Suprapubic skin (tissue), 4 donors: ENCODE results near the gene STON2. TPM values are rescaled to one million over a fixed set of nuclear protein-coding genes. Genes with fewer than 3 reads are reported as not detected.

ENCODE experiments used
- DNase-seq, 2 donors: peaks; one replicate each; pipeline ENCODE4 v3.0.0-alpha.2; 2019; ENCODE audit warnings: low spot score in 2 of 2
- H3K27ac ChIP-seq: fragments of 200-600 bp; sonication (generic); one replicate; pipeline ENCODE4 v1.5.1; 2019
- H3K27me3 ChIP-seq: fragments of 200-600 bp; sonication (generic); one replicate; pipeline ENCODE4 v1.5.1; 2019
- H3K36me3 ChIP-seq: fragments of 200-600 bp; sonication (generic); one replicate; pipeline ENCODE4 v1.5.1; 2019
- H3K4me1 ChIP-seq: fragments of 200-600 bp; sonication (generic); one replicate; pipeline ENCODE4 v1.5.1; 2019
- H3K4me3 ChIP-seq: fragments of 200-600 bp; sonication (generic); one replicate; pipeline ENCODE4 v1.5.1; 2019; ENCODE audit warnings: mild to moderate bottlenecking
- H3K9me3 ChIP-seq: fragments of 200-600 bp; sonication (generic); one replicate; pipeline ENCODE4 v1.5.1; 2019
- EP300 ChIP-seq: sonication (generic); formaldehyde crosslinking; IDR thresholded peaks from one replicate; pipeline ENCODE4 v1.6.1; 2017; ENCODE audit warnings: antibody characterized with exemption
- POLR2A ChIP-seq, 2 donors: fragments of 450-650 bp; IDR thresholded peaks; one replicate each; pipeline ENCODE4 v1.6.1; 2017; ENCODE audit warnings: antibody characterized with exemption in 2 of 2, mild to moderate bottlenecking in 2 of 2, moderate library complexity in 2 of 2
- POLR2AphosphoS5 ChIP-seq, 3 donors: sonication (generic); formaldehyde crosslinking; IDR thresholded peaks; one replicate each; pipeline ENCODE4 v1.6.1; 2017; ENCODE audit warnings: antibody characterized with exemption in 3 of 3
- WGBS: methylation state at CpG from one replicate; pipeline ENCODE4 v1.1.5; 2018; 5-methylcytosine and 5-hydroxymethylcytosine counted together
- total RNA-seq, 4 donors: library from RNA; depleted of rRNA; stranded (reverse); fragments of >200 nt; gene quantifications; one replicate each; pipeline ENCODE4 v1.1.0, GENCODE V29; 2016
- TF ChIP-seq, protein P1 (sequence below), 2 donors: fragments of 200-600 bp in 1 of 2; fragments of 450-650 bp in 1 of 2; sonication (generic) in 1 of 2; IDR thresholded peaks; one replicate each; pipeline ENCODE4 v1.5.1; 2016 to 2019; ENCODE audit warnings: antibody characterized with exemption in 2 of 2, mild to moderate bottlenecking in 1 of 2, moderate library complexity in 1 of 2

The STON2 gene, protein sequence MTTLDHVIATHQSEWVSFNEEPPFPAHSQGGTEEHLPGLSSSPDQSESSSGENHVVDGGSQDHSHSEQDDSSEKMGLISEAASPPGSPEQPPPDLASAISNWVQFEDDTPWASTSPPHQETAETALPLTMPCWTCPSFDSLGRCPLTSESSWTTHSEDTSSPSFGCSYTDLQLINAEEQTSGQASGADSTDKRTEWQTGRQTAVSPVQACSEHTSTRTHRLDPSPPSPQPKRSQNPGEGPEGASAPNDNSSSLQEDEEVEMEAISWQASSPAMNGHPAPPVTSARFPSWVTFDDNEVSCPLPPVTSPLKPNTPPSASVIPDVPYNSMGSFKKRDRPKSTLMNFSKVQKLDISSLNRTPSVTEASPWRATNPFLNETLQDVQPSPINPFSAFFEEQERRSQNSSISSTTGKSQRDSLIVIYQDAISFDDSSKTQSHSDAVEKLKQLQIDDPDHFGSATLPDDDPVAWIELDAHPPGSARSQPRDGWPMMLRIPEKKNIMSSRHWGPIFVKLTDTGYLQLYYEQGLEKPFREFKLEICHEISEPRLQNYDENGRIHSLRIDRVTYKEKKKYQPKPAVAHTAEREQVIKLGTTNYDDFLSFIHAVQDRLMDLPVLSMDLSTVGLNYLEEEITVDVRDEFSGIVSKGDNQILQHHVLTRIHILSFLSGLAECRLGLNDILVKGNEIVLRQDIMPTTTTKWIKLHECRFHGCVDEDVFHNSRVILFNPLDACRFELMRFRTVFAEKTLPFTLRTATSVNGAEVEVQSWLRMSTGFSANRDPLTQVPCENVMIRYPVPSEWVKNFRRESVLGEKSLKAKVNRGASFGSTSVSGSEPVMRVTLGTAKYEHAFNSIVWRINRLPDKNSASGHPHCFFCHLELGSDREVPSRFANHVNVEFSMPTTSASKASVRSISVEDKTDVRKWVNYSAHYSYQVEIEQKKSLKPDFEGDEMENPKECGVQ
- 10 to 100 TPM; 19.1 to 39.5 (median 22.8) TPM for total RNA-seq

DNA sequence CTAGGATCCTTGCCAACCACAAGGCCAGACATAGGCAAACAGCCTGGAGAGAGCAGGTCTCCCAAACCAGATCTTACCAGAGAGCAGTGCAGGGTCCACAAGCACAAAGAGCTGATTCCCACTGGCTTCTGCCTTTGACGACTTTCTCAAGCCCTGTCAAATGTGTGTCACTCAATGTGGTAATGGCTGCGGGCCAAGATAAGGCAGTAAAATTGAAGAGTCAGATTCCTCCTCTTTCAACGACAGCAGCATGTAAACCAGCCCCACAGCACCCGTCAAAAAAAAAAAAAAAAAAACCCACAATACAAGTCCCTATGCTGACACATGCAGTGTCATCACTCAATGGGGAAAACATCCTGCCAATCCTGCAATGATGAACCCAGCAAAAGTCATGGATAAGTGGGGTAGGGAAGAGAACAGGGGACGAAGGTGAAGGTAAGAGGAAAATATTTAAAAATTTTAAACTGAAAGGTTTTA is at the start of gene STON2:
Gene STON2, minus strand, starts transcription at position 123 of the 477 bp plus-strand sequence. CDS start 1,942 bp downstream, outside the sequence.
- TF ChIP-seq POLR2AphosphoS5 (IDR thresholded peaks at IDR 0.05) (peak in 1 of 3 donors; percentile 19), POLR2A (IDR thresholded peaks at IDR 0.05) (no peak)
- no peaks in the 10 kb centered on the region for H3K36me3 ChIP-seq
- H3K27ac ChIP-seq: peak within 1 kb of the TSS; percentile 89
- peak in 1 of 2 donors; percentile 76 for DNase-seq
- no peaks in the 10 kb centered on the region for H3K27me3 ChIP-seq
- no peaks in the 10 kb centered on the region for H3K9me3 ChIP-seq
- 29% methylated on average over 5 of the region's 5 CpGs for WGBS
- H3K4me1 ChIP-seq: peaks cover 44% of the 10 kb centered on the region
- H3K4me3 ChIP-seq: no peak within 1 kb of the TSS

DNA sequence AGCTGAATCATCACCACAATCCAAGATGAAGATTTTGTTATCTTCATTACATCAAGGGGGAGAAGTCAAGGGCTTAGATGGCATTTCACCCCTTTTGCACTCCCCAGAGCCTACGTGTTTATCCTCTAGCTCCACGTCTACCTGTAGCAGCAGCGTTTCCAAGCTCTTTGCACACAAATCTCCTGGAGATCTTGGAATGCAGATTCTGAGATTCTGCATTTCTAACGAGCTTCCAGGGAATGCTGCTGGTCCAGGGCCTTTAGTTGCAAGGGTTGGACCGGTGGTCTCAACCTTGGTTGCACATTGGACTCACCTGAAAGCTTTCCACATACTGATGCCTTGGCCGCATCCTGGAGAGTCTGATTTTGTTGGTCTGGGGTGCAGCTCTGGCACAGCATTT is 49.5 kb upstream of the STON2 start:
- Histone ChIP-seq H3K27ac (no peak overlapping the region), H3K4me3 (no peak overlapping the region), H3K27me3 (no peaks in the 10 kb centered on the region), H3K9me3 (no peaks in the 10 kb centered on the region), H3K36me3 (no peaks in the 10 kb centered on the region), H3K4me1 (peaks cover 36% of the 10 kb centered on the region)
- DNase-seq: no peak
- WGBS: 71% methylated on average over 6 of the region's 6 CpGs
- TF ChIP-seq, protein P1, sequence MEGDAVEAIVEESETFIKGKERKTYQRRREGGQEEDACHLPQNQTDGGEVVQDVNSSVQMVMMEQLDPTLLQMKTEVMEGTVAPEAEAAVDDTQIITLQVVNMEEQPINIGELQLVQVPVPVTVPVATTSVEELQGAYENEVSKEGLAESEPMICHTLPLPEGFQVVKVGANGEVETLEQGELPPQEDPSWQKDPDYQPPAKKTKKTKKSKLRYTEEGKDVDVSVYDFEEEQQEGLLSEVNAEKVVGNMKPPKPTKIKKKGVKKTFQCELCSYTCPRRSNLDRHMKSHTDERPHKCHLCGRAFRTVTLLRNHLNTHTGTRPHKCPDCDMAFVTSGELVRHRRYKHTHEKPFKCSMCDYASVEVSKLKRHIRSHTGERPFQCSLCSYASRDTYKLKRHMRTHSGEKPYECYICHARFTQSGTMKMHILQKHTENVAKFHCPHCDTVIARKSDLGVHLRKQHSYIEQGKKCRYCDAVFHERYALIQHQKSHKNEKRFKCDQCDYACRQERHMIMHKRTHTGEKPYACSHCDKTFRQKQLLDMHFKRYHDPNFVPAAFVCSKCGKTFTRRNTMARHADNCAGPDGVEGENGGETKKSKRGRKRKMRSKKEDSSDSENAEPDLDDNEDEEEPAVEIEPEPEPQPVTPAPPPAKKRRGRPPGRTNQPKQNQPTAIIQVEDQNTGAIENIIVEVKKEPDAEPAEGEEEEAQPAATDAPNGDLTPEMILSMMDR (IDR thresholded peaks at IDR 0.05): no peak
- TF ChIP-seq POLR2AphosphoS5 (IDR thresholded peaks at IDR 0.05): no peak
- TF ChIP-seq POLR2A (IDR thresholded peaks at IDR 0.05): no peak
- no peak for TF ChIP-seq EP300

DNA sequence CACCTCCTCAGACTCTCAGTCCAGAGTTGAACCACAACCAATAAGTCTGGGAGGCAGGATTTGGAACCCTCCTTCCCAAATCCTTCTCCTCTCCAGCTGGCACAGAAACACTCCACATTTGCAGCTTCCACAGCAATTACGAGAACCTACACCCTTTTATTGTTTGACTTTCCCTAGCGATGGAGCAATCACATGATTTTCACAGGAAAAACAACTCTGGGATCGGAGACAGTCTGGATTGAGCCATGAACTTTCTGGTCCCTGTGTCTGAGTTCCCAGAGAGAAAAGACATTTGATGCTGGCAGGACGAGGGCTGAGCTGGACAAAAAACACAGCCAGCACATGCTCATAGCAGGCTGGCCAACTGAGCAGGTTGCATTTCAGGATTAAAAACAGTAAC is 49.0 kb upstream of the STON2 start:
- Histone ChIP-seq H3K9me3 (no peaks in the 10 kb centered on the region), H3K4me3 (no peak overlapping the region), H3K4me1 (peaks cover 36% of the 10 kb centered on the region), H3K27ac (no peak overlapping the region), H3K36me3 (no peaks in the 10 kb centered on the region), H3K27me3 (no peaks in the 10 kb centered on the region)
- DNase-seq: peak in 1 of 2 donors; percentile 74
- 14% methylated on average over 4 of the region's 4 CpGs for WGBS
- TF ChIP-seq EP300 (no peak), POLR2AphosphoS5 (IDR thresholded peaks at IDR 0.05) (no peak), POLR2A (IDR thresholded peaks at IDR 0.05) (no peak)
- TF ChIP-seq, protein P1 (IDR thresholded peaks at IDR 0.05): no peak

DNA sequence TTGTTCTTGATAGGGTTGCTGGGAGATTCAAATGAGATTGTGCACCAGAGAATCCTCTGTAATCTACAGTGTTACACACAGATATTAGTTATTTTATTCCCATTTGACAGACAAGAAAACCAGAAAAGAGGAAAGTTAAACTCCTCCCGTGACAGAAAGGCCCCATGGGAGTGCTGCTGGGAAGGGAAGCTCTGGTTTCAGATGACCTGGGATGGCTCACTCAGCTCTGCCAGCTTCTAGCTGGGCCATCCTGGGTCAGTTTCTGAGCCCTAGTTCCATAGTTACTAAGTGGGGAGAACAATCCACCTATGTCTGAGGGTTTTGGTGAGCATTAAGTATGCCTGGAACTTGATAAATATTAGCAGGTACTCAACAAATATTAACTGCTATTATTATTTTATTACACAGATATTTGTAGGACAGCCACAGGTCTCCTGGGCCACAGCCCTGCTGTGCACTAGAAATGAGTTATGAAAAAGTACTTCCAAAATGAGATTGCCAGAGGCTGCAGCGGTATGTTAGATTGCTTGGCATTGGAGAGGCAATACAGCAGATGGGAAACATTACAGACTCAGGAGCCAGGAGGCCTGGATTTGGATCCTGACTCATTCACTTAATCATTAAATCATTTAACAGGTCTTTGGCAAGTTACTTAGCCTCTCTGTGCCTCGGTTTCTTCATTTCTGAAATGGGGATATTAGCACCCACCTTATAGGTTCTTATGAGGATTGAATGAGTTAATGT is 47.1 kb upstream of the STON2 start:
- Histone ChIP-seq H3K4me1 (peaks cover 27% of the 10 kb centered on the region), H3K9me3 (no peaks in the 10 kb centered on the region), H3K27ac (no peak overlapping the region), H3K36me3 (no peaks in the 10 kb centered on the region), H3K4me3 (no peak overlapping the region), H3K27me3 (no peaks in the 10 kb centered on the region)
- 52% methylated on average over 3 of the region's 3 CpGs for WGBS
- TF ChIP-seq POLR2AphosphoS5 (IDR thresholded peaks at IDR 0.05): no peak
- no peak for TF ChIP-seq EP300
- TF ChIP-seq, protein P1 (IDR thresholded peaks at IDR 0.05): no peak
- no peak for TF ChIP-seq POLR2A (IDR thresholded peaks at IDR 0.05)
- no peak for DNase-seq

DNA sequence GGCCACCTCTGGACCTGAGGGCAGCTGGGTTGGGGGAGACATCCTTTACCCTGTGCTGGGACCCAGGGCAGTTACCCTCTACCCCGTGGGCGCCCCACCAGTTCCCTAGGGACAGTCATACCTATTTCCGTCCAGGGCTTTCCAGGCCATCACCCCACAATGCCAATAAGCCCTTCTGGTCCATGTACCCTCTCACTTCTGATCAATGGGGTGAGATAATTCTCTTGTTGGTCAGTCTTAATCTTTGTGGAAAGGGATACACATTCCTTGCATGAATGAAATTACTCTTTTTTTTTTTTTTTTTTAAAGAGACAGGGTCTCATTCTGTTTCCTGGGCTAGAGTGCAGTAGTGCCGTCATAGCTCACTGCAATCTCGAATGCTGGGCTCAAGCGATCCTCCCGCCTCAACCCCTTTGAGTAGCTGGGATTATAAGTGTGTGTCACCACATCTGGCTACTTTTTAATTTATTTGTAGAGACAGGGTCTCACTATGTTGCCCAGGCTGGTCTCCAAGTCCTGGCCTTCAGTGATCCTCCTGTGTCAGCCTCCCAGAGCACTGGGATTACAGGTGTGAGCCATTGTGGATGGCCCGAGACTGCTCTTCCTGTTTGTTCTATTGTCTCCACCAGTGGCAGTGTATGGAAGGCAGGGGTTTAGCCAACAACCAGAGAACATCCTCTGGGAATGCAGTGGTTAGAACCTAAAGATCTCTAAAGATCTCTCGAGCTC is 46.3 kb upstream of the STON2 start:
- H3K4me1 ChIP-seq: peaks cover 27% of the 10 kb centered on the region
- no peaks in the 10 kb centered on the region for H3K27me3 ChIP-seq
- TF ChIP-seq EP300: no peak
- TF ChIP-seq, protein P1 (IDR thresholded peaks at IDR 0.05): no peak
- TF ChIP-seq POLR2A (IDR thresholded peaks at IDR 0.05): no peak
- TF ChIP-seq POLR2AphosphoS5 (IDR thresholded peaks at IDR 0.05): no peak
- no peak overlapping the region for H3K27ac ChIP-seq
- H3K9me3 ChIP-seq: no peaks in the 10 kb centered on the region
- WGBS: 86% methylated on average over 9 of the region's 9 CpGs
- DNase-seq: no peak
- H3K4me3 ChIP-seq: no peak overlapping the region
- H3K36me3 ChIP-seq: no peaks in the 10 kb centered on the region
